ENCODE measurements around the gene CYP2D6. TPM values are rescaled to one million over a fixed set of nuclear protein-coding genes. Genes with fewer than 3 reads are reported as not detected.

CYP2D6 gene
- total RNA-seq, 1 experiment from 2014 or later = 9.3 TPM

DNA sequence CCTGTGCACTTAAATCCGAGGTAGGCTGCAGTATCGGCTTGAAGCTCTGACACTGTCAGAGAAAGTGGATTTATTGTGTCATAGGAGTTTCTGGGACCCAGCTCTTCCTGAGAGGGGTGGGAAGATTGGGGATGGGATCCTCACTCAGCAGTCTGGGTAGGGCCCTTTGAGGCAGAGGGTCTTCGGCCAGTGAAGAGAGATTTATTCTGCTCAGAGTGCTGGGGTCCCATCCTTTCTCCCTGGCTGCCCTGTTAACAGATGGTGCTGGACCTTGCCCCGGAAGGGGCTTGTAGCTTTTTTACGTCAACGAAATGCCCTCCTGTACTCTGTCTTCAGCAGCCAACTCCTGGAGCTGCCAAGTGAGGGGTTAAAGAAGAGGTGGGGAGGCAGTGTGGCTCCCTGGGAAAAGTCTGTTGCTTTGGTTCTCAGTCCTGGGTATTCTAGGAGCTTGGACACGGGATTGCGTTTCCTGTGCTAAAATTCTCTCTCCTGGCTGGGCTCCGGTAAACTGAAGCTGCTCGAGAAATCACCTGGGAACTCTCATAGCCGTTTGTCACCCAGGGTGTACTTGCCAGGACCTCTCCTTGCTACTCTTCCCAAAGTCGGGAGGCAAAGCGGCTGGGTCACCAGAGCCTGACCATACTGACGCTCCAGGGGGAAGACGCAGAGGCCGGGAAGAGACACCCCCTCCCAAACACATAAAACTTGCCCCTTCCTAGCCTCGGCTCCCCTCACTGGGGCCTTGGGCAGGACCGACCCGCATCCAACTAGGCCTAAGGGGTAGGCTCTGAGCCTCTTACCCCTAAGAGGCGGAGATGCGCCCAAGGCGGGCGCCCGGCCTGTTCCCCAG is 51.9 kb downstream of the CYP2D6 start:
- TF ChIP-seq, protein P1, sequence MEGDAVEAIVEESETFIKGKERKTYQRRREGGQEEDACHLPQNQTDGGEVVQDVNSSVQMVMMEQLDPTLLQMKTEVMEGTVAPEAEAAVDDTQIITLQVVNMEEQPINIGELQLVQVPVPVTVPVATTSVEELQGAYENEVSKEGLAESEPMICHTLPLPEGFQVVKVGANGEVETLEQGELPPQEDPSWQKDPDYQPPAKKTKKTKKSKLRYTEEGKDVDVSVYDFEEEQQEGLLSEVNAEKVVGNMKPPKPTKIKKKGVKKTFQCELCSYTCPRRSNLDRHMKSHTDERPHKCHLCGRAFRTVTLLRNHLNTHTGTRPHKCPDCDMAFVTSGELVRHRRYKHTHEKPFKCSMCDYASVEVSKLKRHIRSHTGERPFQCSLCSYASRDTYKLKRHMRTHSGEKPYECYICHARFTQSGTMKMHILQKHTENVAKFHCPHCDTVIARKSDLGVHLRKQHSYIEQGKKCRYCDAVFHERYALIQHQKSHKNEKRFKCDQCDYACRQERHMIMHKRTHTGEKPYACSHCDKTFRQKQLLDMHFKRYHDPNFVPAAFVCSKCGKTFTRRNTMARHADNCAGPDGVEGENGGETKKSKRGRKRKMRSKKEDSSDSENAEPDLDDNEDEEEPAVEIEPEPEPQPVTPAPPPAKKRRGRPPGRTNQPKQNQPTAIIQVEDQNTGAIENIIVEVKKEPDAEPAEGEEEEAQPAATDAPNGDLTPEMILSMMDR (IDR thresholded peaks at IDR 0.05; ENCODE audit: unreplicated experiment) = no peak
- no TSS peak for BruUV-seq (replicated peaks)
- CTCF ChIA-PET = interaction anchor here (3.1 kb wide), 1 partner anchor 12 kb away, joined by 17 read pairs; the partner anchor contains the start of gene NDUFA6
- peak overlapping the region; percentile 91 for H3K4me3 Mint-ChIP-seq (ENCODE audit: low read depth, unreplicated experiment)
- H3K36me3 Mint-ChIP-seq (ENCODE audit: insufficient read depth, unreplicated experiment) = peaks cover 19% of the 10 kb centered on the region
- peak overlapping the region; percentile 96 for H3K27ac Mint-ChIP-seq (ENCODE audit: unreplicated experiment)
- H3K4me1 Mint-ChIP-seq (ENCODE audit: low read depth, unreplicated experiment) = no peaks in the 10 kb centered on the region
- H3K27me3 Mint-ChIP-seq (ENCODE audit: unreplicated experiment) = no peaks in the 10 kb centered on the region
- intact Hi-C loops (cut with micrococcal nuclease; ENCODE audit: unreplicated experiment) = no loop called here
- H3K9me3 Mint-ChIP-seq (ENCODE audit: low read depth, unreplicated experiment) = no peaks in the 10 kb centered on the region
- no peak for DNase-seq

DNA sequence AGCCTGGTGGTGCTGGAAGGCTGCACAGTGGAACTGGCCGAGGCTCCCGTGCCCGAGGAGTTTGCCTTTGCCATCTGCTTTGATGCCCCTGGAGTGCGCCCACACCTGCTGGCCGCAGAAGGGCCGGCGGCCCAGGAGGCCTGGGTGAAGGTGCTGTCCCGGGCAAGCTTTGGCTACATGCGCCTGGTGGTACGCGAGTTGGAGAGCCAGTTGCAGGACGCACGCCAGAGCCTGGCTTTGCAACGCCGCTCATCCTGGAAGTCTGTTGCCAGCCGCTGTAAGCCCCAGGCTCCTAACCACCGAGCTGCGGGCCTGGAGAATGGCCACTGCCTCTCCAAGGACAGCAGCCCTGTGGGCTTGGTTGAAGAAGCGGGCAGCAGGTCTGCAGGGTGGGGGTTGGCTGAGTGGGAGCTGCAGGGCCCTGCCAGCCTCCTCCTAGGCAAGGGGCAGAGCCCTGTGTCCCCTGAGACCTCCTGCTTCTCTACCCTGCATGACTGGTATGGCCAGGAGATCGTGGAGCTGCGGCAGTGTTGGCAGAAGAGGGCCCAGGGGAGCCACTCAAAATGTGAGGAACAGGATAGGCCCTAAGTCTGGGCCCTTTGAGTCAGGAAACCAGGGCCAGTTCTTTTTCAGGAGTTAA is 53.0 kb downstream of the CYP2D6 start:
- intact Hi-C loops (cut with micrococcal nuclease; ENCODE audit: unreplicated experiment) = no loop called here
- Mint-ChIP-seq H3K4me1 (ENCODE audit: low read depth, unreplicated experiment) (no peaks in the 10 kb centered on the region), H3K36me3 (ENCODE audit: insufficient read depth, unreplicated experiment) (peaks cover 25% of the 10 kb centered on the region), H3K9me3 (ENCODE audit: low read depth, unreplicated experiment) (no peaks in the 10 kb centered on the region), H3K27me3 (ENCODE audit: unreplicated experiment) (no peaks in the 10 kb centered on the region), H3K4me3 (ENCODE audit: low read depth, unreplicated experiment) (no peak overlapping the region), H3K27ac (ENCODE audit: unreplicated experiment) (no peak overlapping the region)
- TF ChIP-seq, protein P1 (IDR thresholded peaks at IDR 0.05; ENCODE audit: unreplicated experiment) = no peak
- DNase-seq = no peak
- CTCF ChIA-PET = interaction anchor here (3.1 kb wide), 1 partner anchor 13 kb away, joined by 17 read pairs; the partner anchor contains the start of gene NDUFA6
- no TSS peak for BruUV-seq (replicated peaks)

DNA sequence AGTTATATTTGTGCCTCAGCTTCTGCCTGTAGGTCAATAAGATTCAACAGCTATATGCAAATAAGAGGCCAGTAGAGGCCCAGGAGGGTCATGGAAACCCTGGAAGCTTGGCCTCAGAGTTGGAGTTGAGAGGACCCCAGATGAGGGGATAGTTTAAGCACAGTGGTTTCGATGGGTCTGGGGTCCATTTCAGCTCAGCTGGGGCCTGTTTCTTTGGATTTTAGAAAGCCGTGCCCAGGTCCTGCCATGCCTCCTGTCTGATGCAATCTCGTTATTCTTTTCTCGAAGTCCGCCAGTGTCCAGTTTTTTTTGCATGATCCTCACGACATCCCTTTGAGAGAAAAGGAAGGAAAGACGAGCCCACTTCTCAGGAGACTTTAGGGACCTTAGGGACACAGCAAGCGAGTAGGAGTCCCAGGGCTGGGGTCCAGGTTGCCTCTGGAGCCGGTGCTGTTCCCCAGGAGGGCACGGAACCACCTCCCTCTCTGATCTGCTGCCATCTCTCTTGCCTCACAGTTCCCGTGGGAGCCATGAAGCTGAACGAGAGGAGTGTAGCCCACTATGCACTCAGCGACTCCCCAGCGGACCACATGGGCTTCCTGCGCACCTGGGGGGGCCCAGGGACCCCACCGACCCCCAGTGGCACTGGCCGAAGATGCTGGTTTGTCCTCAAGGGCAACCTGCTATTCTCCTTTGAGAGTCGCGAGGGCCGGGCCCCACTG is 53.7 kb downstream of the CYP2D6 start:
- DNase-seq = no peak
- CTCF ChIA-PET = no interaction called here
- Mint-ChIP-seq H3K27ac (ENCODE audit: unreplicated experiment) (no peak overlapping the region), H3K9me3 (ENCODE audit: low read depth, unreplicated experiment) (no peaks in the 10 kb centered on the region), H3K27me3 (ENCODE audit: unreplicated experiment) (no peaks in the 10 kb centered on the region), H3K4me3 (ENCODE audit: low read depth, unreplicated experiment) (no peak overlapping the region), H3K4me1 (ENCODE audit: low read depth, unreplicated experiment) (no peaks in the 10 kb centered on the region), H3K36me3 (ENCODE audit: insufficient read depth, unreplicated experiment) (peaks cover 25% of the 10 kb centered on the region)
- no TSS peak for BruUV-seq (replicated peaks)
- intact Hi-C loops (cut with micrococcal nuclease; ENCODE audit: unreplicated experiment) = no loop called here
- TF ChIP-seq, protein P1 (IDR thresholded peaks at IDR 0.05; ENCODE audit: unreplicated experiment) = no peak

Other genes with a start within 250 kb of the CYP2D6 start
- not detected in 2 replicates for gene SHISA8, start 215.7 kb downstream of the CYP2D6 start, total RNA-seq (2022)
- 1.4 and 1.5 TPM in 2 replicates for gene TNFRSF13C, start 204.0 kb downstream of the CYP2D6 start, total RNA-seq (2022)
- gene CENPM, start 183.7 kb downstream of the CYP2D6 start, total RNA-seq (2022) = 46.7 and 69.3 TPM in 2 replicates
- 3.2 and 3.4 TPM in 2 replicates for gene SEPTIN3, start 161.4 kb downstream of the CYP2D6 start, total RNA-seq (2022)
- gene WBP2NL, start 132.0 kb downstream of the CYP2D6 start, total RNA-seq (2022) = 2.8 and 3.7 TPM in 2 replicates
- gene NAGA, start 60.0 kb downstream of the CYP2D6 start, total RNA-seq (2022) = 24.3 and 27.2 TPM in 2 replicates
- gene PHETA2, start 56.6 kb downstream of the CYP2D6 start, total RNA-seq (2022) = 1.3 and 1.5 TPM in 2 replicates
- gene SMDT1, start 51.1 kb downstream of the CYP2D6 start, total RNA-seq (2022) = 60.8 and 65.5 TPM in 2 replicates
- 61.6 and 68.0 TPM in 2 replicates for gene NDUFA6, start 40.0 kb downstream of the CYP2D6 start, total RNA-seq (2022)
- gene TCF20, start 139.8 kb upstream of the CYP2D6 start, total RNA-seq (2022) = 87.2 and 96.0 TPM in 2 replicates

All from Calu3 (cell line).